Myocyte (in vitro differentiated cells): ENCODE data around the gene C11orf71. TPM values are rescaled to one million over a fixed set of nuclear protein-coding genes. Genes with fewer than 3 reads are reported as not detected.

Source experiments
- DNase-seq: peaks from one replicate; pipeline ENCODE4 v3.0.0-alpha.2; 2012; ENCODE audit warnings: low read depth
- total RNA-seq: library from RNA; depleted of rRNA; stranded (reverse); fragments of >200 nt; gene quantifications from 2 replicates; pipeline ENCODE4 v1.2.3, GENCODE V29; 2014

Gene C11orf71
- total RNA-seq, 1 donor from 2014 or later: 3.4 TPM

GRCh38 chr11:114359342-114359741 lies 41.0 kb downstream of the C11orf71 start:
- no peak for DNase-seq

GRCh38 chr11:114358716-114359115 lies 41.6 kb downstream of the C11orf71 start:
- DNase-seq: no peak

- DNase-seq: peak; percentile 56
These were observed 46.2 kb downstream of the C11orf71 start for GRCh38 chr11:114354076-114354475.

- no peak for DNase-seq
These were observed 46.9 kb downstream of the C11orf71 start for GRCh38 chr11:114353443-114353842.

- no peak for DNase-seq
These were observed 50.3 kb downstream of the C11orf71 start for GRCh38 chr11:114350022-114350421.

Other genes with a start within 250 kb of the C11orf71 start
- gene NNMT, start 104.1 kb downstream of the C11orf71 start, total RNA-seq: 921 and 1,107 TPM in 2 replicates
- 15.9 and 19.1 TPM in 2 replicates for gene RBM7, start 155 bp upstream of the C11orf71 start, total RNA-seq
- gene REXO2, start 39.0 kb upstream of the C11orf71 start, total RNA-seq: 87.5 and 98.0 TPM in 2 replicates
- not detected in 2 replicates for gene NXPE1, start 159.4 kb upstream of the C11orf71 start, total RNA-seq
- not detected in 2 replicates for gene NXPE4, start 195.3 kb upstream of the C11orf71 start, total RNA-seq